HCT116 (cell line): Measurements from ENCODE around the gene LDAH.

ENCODE experiments used
- ELF1 ChIP-seq: IDR thresholded peaks from 2 replicates; pipeline ENCODE4 v1.6.1; 2012; ENCODE audit warnings: low read depth, borderline replicate concordance
- EZH2 ChIP-seq: fragments of 200-600 bp; sonication (generic); IDR thresholded peaks from 2 replicates; pipeline ENCODE4 v1.6.1; 2017; ENCODE audit warnings: antibody characterized with exemption, mixed run types
- POLR2A ChIP-seq: IDR thresholded peaks from 2 replicates; pipeline ENCODE4 v1.7.0; 2011; ENCODE audit warnings: borderline replicate concordance; ENCODE audit not compliant: insufficient read depth, insufficient read length; ENCODE audit errors: extremely low read depth
- SRF ChIP-seq: IDR thresholded peaks from 2 replicates; pipeline ENCODE4 v1.6.1; 2012; ENCODE audit warnings: low read depth
- TF ChIP-seq, protein P1 (sequence below), 3 experiments: fragments of 200-600 bp in 1 of 3; sonication (generic) in 1 of 3; IDR thresholded peaks in 2 of 3; conservative IDR thresholded peaks in 1 of 3; 2 replicates each; pipeline ENCODE4 v1.5.1; 2012 to 2017; ENCODE audit warnings: low read depth in 2 of 3, low read length in 2 of 3, antibody characterized with exemption in 1 of 3, borderline replicate concordance in 1 of 3, control low read depth in 1 of 3, mild to moderate bottlenecking in 1 of 3, mixed read lengths in 1 of 3, mixed run types in 1 of 3, moderate library complexity in 1 of 3; ENCODE audit not compliant: insufficient read depth in 1 of 3

DNA sequence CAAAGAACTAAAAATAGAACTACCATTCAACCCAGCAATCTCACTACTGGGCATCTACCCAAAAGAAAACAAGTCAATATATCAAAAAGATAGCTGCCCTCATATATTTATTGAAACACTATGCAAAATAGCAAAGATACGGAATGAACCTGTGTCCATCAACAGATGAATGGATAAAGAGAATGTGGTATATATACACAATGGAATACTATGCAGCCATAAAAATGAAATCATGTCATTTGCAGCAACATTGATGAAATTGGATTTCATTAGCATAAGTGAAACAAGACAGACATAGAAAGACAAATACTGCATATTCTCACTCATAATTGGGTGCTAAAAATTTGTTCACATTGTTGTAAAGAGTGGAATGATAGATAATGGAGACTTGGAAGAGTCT is 16.2 kb upstream of the LDAH start:
- no peak for TF ChIP-seq ELF1
- TF ChIP-seq, protein P1, sequence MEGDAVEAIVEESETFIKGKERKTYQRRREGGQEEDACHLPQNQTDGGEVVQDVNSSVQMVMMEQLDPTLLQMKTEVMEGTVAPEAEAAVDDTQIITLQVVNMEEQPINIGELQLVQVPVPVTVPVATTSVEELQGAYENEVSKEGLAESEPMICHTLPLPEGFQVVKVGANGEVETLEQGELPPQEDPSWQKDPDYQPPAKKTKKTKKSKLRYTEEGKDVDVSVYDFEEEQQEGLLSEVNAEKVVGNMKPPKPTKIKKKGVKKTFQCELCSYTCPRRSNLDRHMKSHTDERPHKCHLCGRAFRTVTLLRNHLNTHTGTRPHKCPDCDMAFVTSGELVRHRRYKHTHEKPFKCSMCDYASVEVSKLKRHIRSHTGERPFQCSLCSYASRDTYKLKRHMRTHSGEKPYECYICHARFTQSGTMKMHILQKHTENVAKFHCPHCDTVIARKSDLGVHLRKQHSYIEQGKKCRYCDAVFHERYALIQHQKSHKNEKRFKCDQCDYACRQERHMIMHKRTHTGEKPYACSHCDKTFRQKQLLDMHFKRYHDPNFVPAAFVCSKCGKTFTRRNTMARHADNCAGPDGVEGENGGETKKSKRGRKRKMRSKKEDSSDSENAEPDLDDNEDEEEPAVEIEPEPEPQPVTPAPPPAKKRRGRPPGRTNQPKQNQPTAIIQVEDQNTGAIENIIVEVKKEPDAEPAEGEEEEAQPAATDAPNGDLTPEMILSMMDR (IDR thresholded peaks at IDR 0.05 in 2 of 3, conservative IDR thresholded peaks at IDR 0.05 in 1 of 3; ENCODE audit: borderline replicate concordance in 1 of 3, insufficient read depth in 1 of 3, low read depth in 2 of 3, low read length in 2 of 3): no peak
- no peak for TF ChIP-seq EZH2
- no peak for TF ChIP-seq SRF
- no peak for TF ChIP-seq POLR2A
